Kidney (tissue), 14 donors: ENCODE data around the gene ZBTB6. TPM values are rescaled to one million over a fixed set of nuclear protein-coding genes. Genes with fewer than 3 reads are reported as not detected.
"Not testable (repeated sequence)": the region's sequence is repeated elsewhere in the genome, so short reads cannot be mapped to it uniquely, and the experiment has no call there.

ENCODE experiments used
- DNase-seq, 5 donors: peaks; one replicate each; pipeline ENCODE4 v3.0.0-alpha.2; 2013 to 2020
- FAIRE-seq: peaks from 2 replicates; lab custom pipeline; 2012; peaks lifted over from hg19 to GRCh38; lab: Jason Lieb, UNC
- H3K27ac ChIP-seq, 2 donors: one replicate each; pipeline ENCODE4 v1.7.0; 2013; ENCODE audit warnings: low read depth in 2 of 2, low read length in 2 of 2, inconsistent platforms in 1 of 2
- H3K27me3 ChIP-seq: one replicate; pipeline ENCODE4 v1.7.1; 2013; ENCODE audit warnings: low read length, inconsistent platforms; ENCODE audit not compliant: control insufficient read depth, insufficient read depth
- H3K36me3 ChIP-seq, 3 donors: one replicate each; pipeline versions ENCODE4 v1.7.0 to v1.7.1; 2013; ENCODE audit warnings: low read length in 3 of 3, control low read depth in 1 of 3, inconsistent platforms in 1 of 3; ENCODE audit not compliant: insufficient read depth in 3 of 3, control insufficient read depth in 2 of 3
- H3K4me1 ChIP-seq, 3 donors: one replicate each; pipeline versions ENCODE4 v1.7.0 to v1.7.1; 2013; ENCODE audit warnings: low read length in 3 of 3, inconsistent platforms in 1 of 3, low read depth in 1 of 3; ENCODE audit not compliant: control insufficient read depth in 2 of 3, insufficient read depth in 2 of 3
- H3K4me3 ChIP-seq, 3 donors: one replicate each; pipeline versions ENCODE4 v1.7.0 to v1.8.1; 2013; ENCODE audit warnings: low read length in 3 of 3, control low read depth in 1 of 3, inconsistent platforms in 1 of 3
- H3K9ac ChIP-seq, 3 donors: one replicate each; pipeline versions ENCODE4 v1.7.0 to v1.7.1; 2013; ENCODE audit warnings: low read length in 3 of 3, control low read depth in 1 of 3, inconsistent platforms in 1 of 3
- H3K9me3 ChIP-seq, 3 donors: one replicate each; pipeline versions ENCODE4 v1.7.0 to v1.7.1; 2013; ENCODE audit warnings: low read length in 3 of 3, control low read depth in 1 of 3, inconsistent platforms in 1 of 3; ENCODE audit not compliant: control insufficient read depth in 2 of 3, insufficient read depth in 1 of 3
- intact Hi-C: fragments of 100-400 bp; cut with DNase I; formaldehyde crosslinking; loops from one replicate; pipeline ENCODE4 v1.11.1; 2022
- polyA plus RNA-seq: library from polyadenylated mRNA; stranded (reverse); fragments of 350-450 nt; fragmentation: Illumina TruSeq; extraction: RNeasy Lipid Tissue Mini Kit (QIAGEN cat#74804); gene quantifications from one replicate; pipeline ENCODE4 v1.2.3, GENCODE V29; 2014; ENCODE audit warnings: low read depth, low replicate concordance; ENCODE audit not compliant: insufficient read depth
- total RNA-seq: library from RNA; stranded (reverse); fragmentation: NEBNext Ultra II Directional; extraction: Animal tissue kit (Norgen Biotek cat#: 25700); gene quantifications from one replicate; pipeline ENCODE4 v1.2.1, GENCODE V29; 2021
- TF ChIP-seq, protein P1 (sequence below): IDR thresholded peaks from 3 replicates; pipeline ENCODE4 v1.5.1; 2012; ENCODE audit warnings: mild to moderate bottlenecking, moderate library complexity, borderline replicate concordance; ENCODE audit not compliant: insufficient read depth; ENCODE audit errors: extremely low read depth
- donor health status: control.
- donor health status: control.
- donor health status: control.
- donor health status: control.
- donor health status: control.
- donor health status: DM: yes; HTN: yes; CAD: no.
- donor health status: Normal renal cell carcinoma (clear cell type).

Gene ZBTB6
- total and polyA plus RNA-seq, 2 donors from 2014 or later: 2.0 to 9.8 TPM

DNA sequence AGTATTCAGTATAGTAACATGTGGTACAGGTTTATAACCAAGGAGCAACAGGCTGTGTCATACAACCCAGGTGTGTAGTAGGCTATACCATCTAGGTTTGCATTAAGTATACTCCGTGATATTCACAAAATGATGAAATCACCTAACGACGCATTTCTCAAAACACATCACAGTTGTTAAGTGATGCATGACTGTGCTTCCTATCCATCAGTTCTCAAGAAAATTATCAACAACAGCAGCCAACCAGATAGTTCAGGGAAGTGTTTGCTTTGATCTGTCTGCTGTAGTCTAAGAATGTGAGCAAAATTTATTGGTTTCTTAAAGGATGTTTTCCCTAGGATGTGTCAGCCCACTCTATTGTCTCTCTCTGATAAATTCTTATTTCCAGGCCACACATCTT lies 10.8 kb upstream of the ZBTB6 start:
- Histone ChIP-seq H3K4me1 (no peaks in the 10 kb centered on the region), H3K9ac (no peak overlapping the region), H3K4me3 (no peak overlapping the region), H3K27me3 (no peaks in the 10 kb centered on the region), H3K9me3 (no peaks in the 10 kb centered on the region), H3K36me3 (peaks cover 0 to 7% (median 0%) of the 10 kb centered on the region in 3 donors), H3K27ac (no peak overlapping the region)
- intact Hi-C loops: no loop called here
- FAIRE-seq (no peak), DNase-seq (no peak)
- TF ChIP-seq, protein P1, sequence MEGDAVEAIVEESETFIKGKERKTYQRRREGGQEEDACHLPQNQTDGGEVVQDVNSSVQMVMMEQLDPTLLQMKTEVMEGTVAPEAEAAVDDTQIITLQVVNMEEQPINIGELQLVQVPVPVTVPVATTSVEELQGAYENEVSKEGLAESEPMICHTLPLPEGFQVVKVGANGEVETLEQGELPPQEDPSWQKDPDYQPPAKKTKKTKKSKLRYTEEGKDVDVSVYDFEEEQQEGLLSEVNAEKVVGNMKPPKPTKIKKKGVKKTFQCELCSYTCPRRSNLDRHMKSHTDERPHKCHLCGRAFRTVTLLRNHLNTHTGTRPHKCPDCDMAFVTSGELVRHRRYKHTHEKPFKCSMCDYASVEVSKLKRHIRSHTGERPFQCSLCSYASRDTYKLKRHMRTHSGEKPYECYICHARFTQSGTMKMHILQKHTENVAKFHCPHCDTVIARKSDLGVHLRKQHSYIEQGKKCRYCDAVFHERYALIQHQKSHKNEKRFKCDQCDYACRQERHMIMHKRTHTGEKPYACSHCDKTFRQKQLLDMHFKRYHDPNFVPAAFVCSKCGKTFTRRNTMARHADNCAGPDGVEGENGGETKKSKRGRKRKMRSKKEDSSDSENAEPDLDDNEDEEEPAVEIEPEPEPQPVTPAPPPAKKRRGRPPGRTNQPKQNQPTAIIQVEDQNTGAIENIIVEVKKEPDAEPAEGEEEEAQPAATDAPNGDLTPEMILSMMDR: no peak

- no peak overlapping the region for H3K27ac ChIP-seq
- no peak overlapping the region for H3K4me3 ChIP-seq
- no peaks in the 10 kb centered on the region for H3K9me3 ChIP-seq
- H3K36me3 ChIP-seq: peaks cover 0 to 7% (median 4%) of the 10 kb centered on the region in 3 donors
- FAIRE-seq: no peak
- no peak overlapping the region for H3K9ac ChIP-seq
- TF ChIP-seq, protein P1: no peak
- no peaks in the 10 kb centered on the region for H3K27me3 ChIP-seq
- DNase-seq: no peak
- H3K4me1 ChIP-seq: no peaks in the 10 kb centered on the region
- intact Hi-C loops: no loop called here
Observed at GRCh38 chr9:122922713-122923112, 9.6 kb upstream of the ZBTB6 start.

- Histone ChIP-seq H3K4me1 (no peaks in the 10 kb centered on the region), H3K27me3 (no peaks in the 10 kb centered on the region), H3K27ac (no peak overlapping the region), H3K9ac (no peak overlapping the region), H3K4me3 (no peak overlapping the region), H3K9me3 (no peaks in the 10 kb centered on the region), H3K36me3 (peaks cover 0 to 7% (median 4%) of the 10 kb centered on the region in 3 donors)
- DNase-seq: no peak
- FAIRE-seq: no peak
- intact Hi-C loops: no loop called here
- TF ChIP-seq, protein P1: no peak
Observed at GRCh38 chr9:122918310-122918709, 5.2 kb upstream of the ZBTB6 start.

- Histone ChIP-seq H3K36me3 (peaks cover 3 to 8% (median 7%) of the 10 kb centered on the region in 3 donors), H3K27me3 (no peaks in the 10 kb centered on the region), H3K4me1 (peaks cover 0 to 9% (median 6%) of the 10 kb centered on the region in 3 donors), H3K9ac (peak overlapping the region; percentile 77 to 95 (median 92)), H3K4me3 (peak overlapping the region; percentile 96 to 98 (median 97)), H3K9me3 (no peaks in the 10 kb centered on the region), H3K27ac (peak overlapping the region in 1 of 2 donors; percentile 51)
- TF ChIP-seq, protein P1: no peak
- FAIRE-seq: no peak
- intact Hi-C loops: no loop called here
- no peak for DNase-seq
Observed at GRCh38 chr9:122912671-122912963, 506 bp downstream of the ZBTB6 start.

- H3K9me3 ChIP-seq, H3K9ac ChIP-seq, H3K27ac ChIP-seq, FAIRE-seq, H3K27me3 ChIP-seq, H3K4me1 ChIP-seq, H3K36me3 ChIP-seq, H3K4me3 ChIP-seq, intact Hi-C loops: not testable (repeated sequence)
- peak in 1 of 5 donors; percentile 49 for DNase-seq
Observed at GRCh38 chr9:122906122-122906521, 7.0 kb downstream of the ZBTB6 start.
